Activated naive CD8-positive, alpha-beta T cell treated with anti-CD3 and anti-CD28 coated beads, Interleukin-2, amount 50 U/mL, for 24 hours (primary cell): ENCODE measurements around the gene AMACR.

ENCODE experiments used
- ATAC-seq: fragments of 150-1000 bp; cut with Tn5 transposase; one replicate; pipeline ENCODE4 v1.10.0; 2021
- DNase-seq: peaks from one replicate; pipeline ENCODE4 v3.0.0; 2021
- H3K27ac Mint-ChIP-seq: one replicate; pipeline ENCODE4 v1.8.0; 2021; ENCODE audit warnings: mild to moderate bottlenecking, mixed read lengths
- H3K27me3 Mint-ChIP-seq: one replicate; pipeline ENCODE4 v1.8.0; 2021; ENCODE audit warnings: mixed read lengths
- H3K36me3 Mint-ChIP-seq: one replicate; pipeline ENCODE4 v1.8.0; 2021; ENCODE audit warnings: low read depth, mixed read lengths
- H3K4me1 Mint-ChIP-seq: one replicate; pipeline ENCODE4 v1.8.0; 2021; ENCODE audit warnings: mixed read lengths
- H3K4me3 Mint-ChIP-seq: one replicate; pipeline ENCODE4 v1.8.0; 2021; ENCODE audit warnings: mild to moderate bottlenecking, moderate library complexity, mixed read lengths
- H3K9me3 Mint-ChIP-seq: one replicate; pipeline ENCODE4 v1.8.0; 2021; ENCODE audit warnings: mixed read lengths

AMACR gene

DNA sequence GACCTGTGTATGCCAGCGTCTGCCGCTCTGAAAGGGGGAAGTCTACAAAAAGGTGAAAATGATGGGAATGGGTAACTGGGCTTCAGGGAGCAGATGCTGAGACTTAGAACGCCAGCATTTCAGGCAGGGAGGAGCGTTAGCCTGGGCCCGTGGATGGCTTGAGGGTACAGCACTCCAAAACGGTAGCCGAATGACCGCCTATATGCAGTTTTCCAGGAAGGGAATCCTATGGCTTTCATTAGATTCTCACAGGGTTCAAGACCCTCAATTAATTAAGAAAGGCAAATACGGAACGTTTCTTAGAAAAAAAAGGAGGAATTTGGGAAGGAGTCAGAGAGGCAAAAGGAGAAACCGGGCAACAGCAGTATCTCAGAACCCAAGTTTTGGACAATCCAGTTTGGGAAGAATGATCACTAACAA, 639 bp downstream of the AMACR start:
- ATAC-seq = no peak
- DNase-seq = no peak
- H3K4me1 Mint-ChIP-seq = peaks cover 38% of the 10 kb centered on the region
- no peaks in the 10 kb centered on the region for H3K27me3 Mint-ChIP-seq
- peak overlapping the region; percentile 81 for H3K27ac Mint-ChIP-seq
- no peaks in the 10 kb centered on the region for H3K9me3 Mint-ChIP-seq
- H3K4me3 Mint-ChIP-seq = peak overlapping the region; percentile 82
- peaks cover 7% of the 10 kb centered on the region for H3K36me3 Mint-ChIP-seq

DNA sequence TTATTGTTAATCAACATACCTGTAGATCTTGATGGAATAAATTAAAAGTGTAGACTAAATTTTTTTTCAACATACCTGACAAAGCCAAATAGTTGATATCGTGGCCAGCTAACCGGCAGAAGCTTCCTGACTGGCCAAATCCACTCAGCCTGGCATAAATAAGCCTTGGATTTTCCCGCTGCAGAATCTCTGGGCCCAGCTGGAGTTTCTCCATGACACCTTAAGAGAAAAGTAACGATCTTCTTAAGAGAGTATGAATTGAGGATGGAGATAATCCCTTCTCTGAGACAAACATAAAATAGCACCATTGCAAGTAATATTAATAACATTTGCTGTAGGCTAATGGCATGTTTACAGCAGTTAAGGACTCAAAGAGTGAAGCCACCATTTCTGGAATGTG, 2.2 kb downstream of the AMACR start:
- Mint-ChIP-seq H3K27ac (no peak overlapping the region), H3K9me3 (no peaks in the 10 kb centered on the region), H3K36me3 (peaks cover 7% of the 10 kb centered on the region), H3K27me3 (no peaks in the 10 kb centered on the region), H3K4me3 (no peak overlapping the region), H3K4me1 (peaks cover 38% of the 10 kb centered on the region)
- DNase-seq (no peak), ATAC-seq (no peak)

DNA sequence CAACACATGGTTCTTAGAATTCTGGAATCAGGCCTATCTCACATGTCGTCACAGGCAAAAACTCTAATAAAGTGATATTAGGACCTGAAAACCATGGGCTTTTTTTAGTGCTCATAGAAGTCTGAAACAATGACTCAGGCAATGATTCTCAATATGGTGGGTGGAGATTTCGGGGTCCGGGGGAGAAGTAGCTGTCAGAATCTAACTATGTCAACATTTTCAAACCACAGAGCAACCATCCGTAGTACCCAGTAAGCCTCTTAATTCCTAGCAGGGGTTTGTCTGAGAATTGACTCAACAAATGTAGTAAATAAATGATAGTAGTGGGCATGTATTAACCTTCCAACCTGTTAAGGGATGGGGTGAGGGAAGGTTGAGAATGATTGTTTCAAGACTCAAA, 2.6 kb downstream of the AMACR start:
- peaks cover 7% of the 10 kb centered on the region for H3K36me3 Mint-ChIP-seq
- H3K4me3 Mint-ChIP-seq = no peak overlapping the region
- H3K4me1 Mint-ChIP-seq = peaks cover 38% of the 10 kb centered on the region
- DNase-seq (no peak), ATAC-seq (peak; percentile 11)
- H3K27ac Mint-ChIP-seq = no peak overlapping the region
- no peaks in the 10 kb centered on the region for H3K27me3 Mint-ChIP-seq
- no peaks in the 10 kb centered on the region for H3K9me3 Mint-ChIP-seq

DNA sequence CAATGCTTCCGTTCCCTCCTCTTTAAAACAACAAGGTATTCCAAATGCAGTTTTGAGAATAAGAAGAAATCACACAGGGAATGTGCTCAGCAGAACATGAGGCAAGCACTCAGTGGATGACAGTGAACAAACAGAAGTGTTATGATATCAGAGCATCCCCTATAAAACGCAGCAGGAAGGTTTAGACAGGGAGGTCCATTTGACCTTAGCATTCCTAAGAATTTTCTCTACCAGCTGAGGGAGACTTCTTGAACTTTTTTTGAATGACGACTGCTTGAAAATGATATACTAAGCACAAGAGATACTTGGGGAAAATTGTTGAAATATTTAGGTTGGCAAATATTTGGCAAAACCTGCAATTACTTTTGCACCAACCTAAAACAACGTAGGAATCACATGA, 3.9 kb downstream of the AMACR start:
- peaks cover 6% of the 10 kb centered on the region for H3K36me3 Mint-ChIP-seq
- no peak for DNase-seq
- no peaks in the 10 kb centered on the region for H3K9me3 Mint-ChIP-seq
- peaks cover 31% of the 10 kb centered on the region for H3K4me1 Mint-ChIP-seq
- H3K4me3 Mint-ChIP-seq = no peak overlapping the region
- ATAC-seq = no peak
- no peaks in the 10 kb centered on the region for H3K27me3 Mint-ChIP-seq
- H3K27ac Mint-ChIP-seq = no peak overlapping the region

DNA sequence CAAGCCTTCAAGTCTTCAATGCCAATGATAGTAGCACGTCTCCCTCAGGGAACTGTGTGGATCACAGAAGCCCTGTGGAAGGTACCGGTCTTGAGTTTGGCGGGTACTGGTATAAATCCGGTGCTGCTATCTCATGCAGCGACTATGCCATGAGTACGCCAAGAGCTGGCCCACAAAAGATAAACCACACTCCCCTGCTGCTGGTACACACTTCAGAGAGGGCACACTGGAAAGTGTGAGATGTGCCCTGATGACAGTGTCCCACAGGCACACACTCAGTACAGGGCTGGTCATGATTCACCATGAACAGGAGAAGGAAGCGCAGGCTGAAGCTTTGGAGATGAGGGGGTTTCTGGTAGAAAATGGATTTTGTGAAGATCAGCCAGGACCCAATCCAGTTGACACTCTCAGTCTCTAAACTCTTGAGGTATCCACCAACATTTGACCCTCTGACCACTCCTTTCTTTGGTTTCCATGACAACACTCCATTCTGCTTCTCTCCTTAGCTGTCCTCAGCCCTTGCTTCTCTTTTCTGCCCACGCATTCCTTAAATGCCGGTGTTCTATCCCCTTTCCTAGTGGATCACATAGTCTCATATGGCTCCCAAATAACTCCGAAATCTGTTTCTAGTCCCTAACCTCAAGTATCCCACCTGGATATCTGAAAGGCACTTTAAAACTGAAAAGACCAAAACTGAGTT, 5.1 kb downstream of the AMACR start:
- peaks cover 23% of the 10 kb centered on the region for H3K4me1 Mint-ChIP-seq
- no peak for DNase-seq
- H3K9me3 Mint-ChIP-seq = no peaks in the 10 kb centered on the region
- no peak overlapping the region for H3K4me3 Mint-ChIP-seq
- peak; percentile 54 for ATAC-seq
- no peak overlapping the region for H3K27ac Mint-ChIP-seq
- peaks cover 8% of the 10 kb centered on the region for H3K36me3 Mint-ChIP-seq
- no peaks in the 10 kb centered on the region for H3K27me3 Mint-ChIP-seq

DNA sequence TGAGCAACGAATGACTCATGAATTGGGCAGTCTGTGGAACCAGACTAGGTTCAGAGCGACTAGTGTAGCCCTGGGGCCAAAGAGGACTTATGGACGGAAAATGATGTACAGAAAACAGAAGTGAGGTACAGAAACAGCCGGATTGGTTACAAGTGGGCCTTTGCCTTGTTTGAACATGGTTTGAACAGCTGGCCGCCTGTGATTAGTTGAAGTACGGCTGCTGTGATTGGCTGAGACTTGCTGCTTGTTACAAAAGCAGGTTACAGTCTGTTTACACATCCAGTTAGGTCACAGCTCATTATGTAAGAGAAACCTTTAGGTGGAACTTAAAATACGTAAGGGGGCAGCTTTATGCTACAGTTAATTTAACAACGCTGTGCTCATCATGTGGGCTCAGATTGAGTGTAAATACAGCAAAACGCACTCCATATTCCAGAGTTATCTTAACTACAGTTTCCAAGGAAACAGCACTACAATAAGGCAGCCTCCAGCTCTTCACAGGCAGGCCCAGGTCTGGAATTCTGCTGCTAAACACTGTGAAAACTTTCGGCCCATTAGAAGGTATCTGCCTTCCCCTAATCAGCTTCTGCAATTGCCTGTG, 6.5 kb downstream of the AMACR start:
- no peaks in the 10 kb centered on the region for H3K27me3 Mint-ChIP-seq
- H3K9me3 Mint-ChIP-seq = no peaks in the 10 kb centered on the region
- peaks cover 8% of the 10 kb centered on the region for H3K36me3 Mint-ChIP-seq
- DNase-seq (no peak), ATAC-seq (no peak)
- peaks cover 16% of the 10 kb centered on the region for H3K4me1 Mint-ChIP-seq
- H3K27ac Mint-ChIP-seq = no peak overlapping the region
- no peak overlapping the region for H3K4me3 Mint-ChIP-seq

DNA sequence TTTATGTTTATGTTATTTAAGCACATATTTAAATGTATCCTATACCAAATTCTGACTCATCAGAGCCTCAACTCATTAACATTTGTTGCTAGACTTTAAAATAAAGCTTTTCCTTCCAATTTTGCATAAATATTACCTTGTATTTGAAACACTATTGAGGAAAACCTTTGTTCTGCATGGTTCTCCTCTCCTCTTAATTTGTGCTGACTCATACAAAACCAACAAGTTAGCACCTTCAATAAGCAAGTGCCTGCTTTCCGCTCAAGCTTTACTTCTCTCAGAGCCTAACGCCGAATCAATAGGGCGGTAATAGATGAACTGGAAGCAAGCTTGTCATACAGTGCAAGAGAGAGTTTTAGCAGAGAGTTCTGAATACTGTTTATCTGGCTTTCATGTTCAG, 7.9 kb downstream of the AMACR start:
- Mint-ChIP-seq H3K27me3 (no peaks in the 10 kb centered on the region), H3K4me1 (peaks cover 8% of the 10 kb centered on the region), H3K27ac (peak overlapping the region; percentile 30), H3K4me3 (no peak overlapping the region), H3K36me3 (peaks cover 8% of the 10 kb centered on the region), H3K9me3 (no peaks in the 10 kb centered on the region)
- DNase-seq = no peak
- no peak for ATAC-seq

DNA sequence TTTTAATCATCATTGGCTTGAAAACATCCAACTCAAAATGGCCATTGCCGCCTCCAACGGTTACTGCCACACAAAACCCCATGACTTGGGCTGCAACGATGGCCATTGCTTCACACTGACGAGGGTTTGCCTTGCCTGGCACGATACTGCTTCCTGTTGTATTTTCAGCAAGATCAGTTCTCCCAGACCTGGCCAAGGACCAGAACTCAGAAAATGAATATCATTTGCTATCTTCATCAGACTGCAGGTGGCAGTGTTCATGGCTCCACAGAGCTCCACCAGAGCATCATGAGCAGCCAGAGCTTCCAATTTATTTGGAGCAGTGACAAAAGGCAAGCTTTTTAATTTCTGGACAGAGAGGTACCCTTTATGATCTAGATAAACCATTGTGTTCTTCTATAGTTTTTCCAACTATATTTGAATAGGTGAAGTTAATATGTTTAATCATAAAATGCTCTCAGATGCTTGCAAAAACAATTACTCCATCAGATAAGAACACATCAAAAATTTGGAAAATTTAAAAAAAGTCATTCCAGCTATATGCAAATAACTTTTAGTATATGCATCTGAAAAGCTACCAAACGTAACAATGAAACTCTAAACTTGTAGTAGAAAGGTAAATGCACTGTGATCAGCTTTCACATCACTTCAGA, 10.4 kb downstream of the AMACR start:
- no peaks in the 10 kb centered on the region for H3K9me3 Mint-ChIP-seq
- H3K4me3 Mint-ChIP-seq = no peak overlapping the region
- H3K36me3 Mint-ChIP-seq = peaks cover 2% of the 10 kb centered on the region
- no peaks in the 10 kb centered on the region for H3K27me3 Mint-ChIP-seq
- no peak overlapping the region for H3K27ac Mint-ChIP-seq
- peaks cover 7% of the 10 kb centered on the region for H3K4me1 Mint-ChIP-seq
- peak; percentile 16 for DNase-seq
- peak; percentile 80 for ATAC-seq

DNA sequence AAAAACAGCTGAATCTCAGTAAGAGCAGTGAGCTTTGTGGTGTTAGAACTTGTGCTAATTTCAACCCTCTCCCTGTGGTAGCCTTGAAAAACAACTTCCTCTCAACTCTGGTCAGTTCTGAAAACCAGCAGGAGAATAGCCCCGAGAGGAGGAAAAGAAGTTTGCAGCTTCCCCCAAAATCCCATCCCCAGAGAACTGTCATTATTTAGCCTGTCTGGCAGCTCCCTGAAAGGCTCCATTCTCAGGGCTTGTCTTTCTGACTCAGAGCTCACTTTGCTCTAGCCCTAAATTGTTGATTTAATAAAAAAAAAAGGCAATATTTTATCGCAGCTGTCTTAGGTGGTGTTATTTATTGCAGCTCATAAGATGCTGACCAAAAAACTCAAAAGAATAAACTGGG, 12.0 kb downstream of the AMACR start:
- Mint-ChIP-seq H3K4me1 (peaks cover 6% of the 10 kb centered on the region), H3K27ac (no peak overlapping the region), H3K27me3 (no peaks in the 10 kb centered on the region), H3K9me3 (no peaks in the 10 kb centered on the region), H3K36me3 (peaks cover 2% of the 10 kb centered on the region), H3K4me3 (no peak overlapping the region)
- ATAC-seq (no peak), DNase-seq (no peak)

DNA sequence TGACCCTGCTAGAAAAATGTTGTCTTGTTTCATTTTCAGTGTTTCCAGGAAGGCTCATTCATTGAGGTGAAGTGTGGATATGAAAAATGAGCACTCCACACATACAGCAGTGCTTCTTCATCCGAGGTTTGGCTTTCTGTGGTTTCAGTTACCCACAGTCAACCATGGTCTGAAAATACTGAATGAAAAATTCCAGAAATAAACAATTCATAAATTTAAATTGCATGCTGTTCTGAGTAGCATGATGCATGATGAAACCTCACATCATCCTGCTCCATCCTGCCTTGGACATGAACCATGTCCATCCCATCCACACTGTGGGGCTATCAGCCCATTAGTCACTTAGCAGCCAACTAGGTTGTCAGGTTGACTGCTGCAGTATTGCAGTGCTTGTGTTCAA, 13.0 kb downstream of the AMACR start:
- no peaks in the 10 kb centered on the region for H3K27me3 Mint-ChIP-seq
- no peaks in the 10 kb centered on the region for H3K9me3 Mint-ChIP-seq
- no peak overlapping the region for H3K4me3 Mint-ChIP-seq
- peak overlapping the region; percentile 10 for H3K27ac Mint-ChIP-seq
- ATAC-seq (peak; percentile 56), DNase-seq (no peak)
- peaks cover 6% of the 10 kb centered on the region for H3K4me1 Mint-ChIP-seq
- H3K36me3 Mint-ChIP-seq = peaks cover 2% of the 10 kb centered on the region

DNA sequence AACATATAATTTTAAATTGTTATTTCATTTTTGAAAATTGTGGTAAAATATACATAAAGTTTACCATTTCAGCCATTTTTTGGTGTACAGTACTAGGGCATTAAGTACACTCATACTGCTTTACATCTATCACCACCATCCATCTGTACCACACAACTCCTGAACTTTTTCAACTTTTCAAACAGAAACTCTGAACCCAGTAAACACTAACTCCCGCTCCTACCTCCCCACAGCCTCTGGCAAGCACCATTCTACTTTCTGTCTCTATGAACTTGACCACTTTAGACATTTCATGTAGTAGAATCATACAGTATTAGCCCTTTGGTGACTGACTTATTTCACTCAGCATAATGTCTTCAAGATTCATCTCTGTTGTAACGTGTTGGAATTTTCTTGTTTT, 15.0 kb downstream of the AMACR start:
- H3K9me3 Mint-ChIP-seq = no peaks in the 10 kb centered on the region
- no peaks in the 10 kb centered on the region for H3K27me3 Mint-ChIP-seq
- peaks cover 13% of the 10 kb centered on the region for H3K36me3 Mint-ChIP-seq
- no peak for DNase-seq
- H3K4me1 Mint-ChIP-seq = peaks cover 6% of the 10 kb centered on the region
- H3K4me3 Mint-ChIP-seq = no peak overlapping the region
- ATAC-seq = no peak
- no peak overlapping the region for H3K27ac Mint-ChIP-seq

DNA sequence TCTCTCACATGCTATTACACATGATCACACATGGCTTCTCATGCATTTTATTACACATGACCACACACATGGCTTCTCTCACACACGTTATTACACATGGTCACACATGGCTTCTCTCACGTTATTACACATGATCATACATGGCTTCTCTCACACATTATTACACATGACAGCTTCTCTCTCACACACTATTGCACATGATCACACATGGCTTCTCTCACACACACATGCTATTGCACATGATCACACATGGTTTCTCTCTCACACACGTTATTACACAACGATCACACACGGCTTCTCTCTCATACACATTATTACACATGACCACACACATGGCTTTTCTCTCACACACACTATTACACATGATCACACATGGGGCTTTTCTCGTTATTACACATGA, 22.4 kb downstream of the AMACR start:
- Mint-ChIP-seq H3K27me3 (no peaks in the 10 kb centered on the region), H3K9me3 (no peaks in the 10 kb centered on the region), H3K4me1 (no peaks in the 10 kb centered on the region), H3K36me3 (peaks cover 14% of the 10 kb centered on the region), H3K4me3 (no peak overlapping the region), H3K27ac (no peak overlapping the region)
- DNase-seq = no peak
- no peak for ATAC-seq

DNA sequence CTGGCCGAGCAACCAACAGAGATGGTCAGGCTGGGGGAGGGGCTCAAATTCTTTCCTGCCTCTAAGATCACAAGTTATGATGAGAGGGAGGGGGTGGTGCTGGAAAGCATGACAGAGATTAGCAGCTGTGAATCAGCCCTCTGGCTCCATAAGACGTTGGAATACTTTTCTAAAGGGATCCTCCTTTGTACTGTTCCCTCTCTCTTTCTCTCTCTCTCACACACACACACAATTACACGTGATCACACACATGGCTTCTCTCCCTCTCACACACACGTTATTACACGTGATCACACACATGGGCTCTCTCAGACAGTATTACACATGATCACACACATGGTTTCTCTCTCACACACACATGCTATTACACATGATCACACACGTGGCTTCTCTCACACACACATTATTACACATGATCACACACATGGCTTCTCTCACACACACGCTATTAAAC, 23.2 kb downstream of the AMACR start, which contains the start of gene SLC45A2:
Gene SLC45A2, minus strand, starts transcription at position 23 of the 454 bp plus-strand sequence. CDS start 110 bp downstream, outside the sequence.
- Mint-ChIP-seq H3K9me3 (no peaks in the 10 kb centered on the region), H3K36me3 (peaks cover 14% of the 10 kb centered on the region), H3K27ac (no peak within 1 kb of the TSS), H3K27me3 (no peaks in the 10 kb centered on the region), H3K4me1 (no peaks in the 10 kb centered on the region), H3K4me3 (no peak within 1 kb of the TSS)
- DNase-seq = no peak
- no peak for ATAC-seq

DNA sequence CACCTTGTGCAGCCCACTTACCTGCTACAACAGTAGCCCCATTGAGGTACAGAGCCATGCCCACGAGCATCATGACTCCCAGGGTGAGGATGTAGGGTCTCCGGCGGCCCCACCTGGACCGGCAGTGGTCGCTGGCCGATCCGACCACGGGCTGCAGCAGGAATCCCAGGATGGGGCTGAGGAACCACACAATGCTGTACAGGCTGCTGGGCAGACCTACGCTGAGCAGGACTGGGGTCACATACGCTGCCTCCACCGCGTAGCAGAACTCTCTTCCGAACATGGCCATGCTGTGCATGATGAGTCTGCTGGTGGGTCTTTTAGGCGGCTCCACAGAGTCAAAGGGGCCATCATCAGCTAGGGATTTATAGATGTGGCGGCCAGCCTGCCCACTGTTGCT, 23.7 kb downstream of the AMACR start:
- Mint-ChIP-seq H3K9me3 (no peaks in the 10 kb centered on the region), H3K4me3 (no peak overlapping the region), H3K27me3 (no peaks in the 10 kb centered on the region), H3K27ac (no peak overlapping the region), H3K4me1 (no peaks in the 10 kb centered on the region), H3K36me3 (peaks cover 11% of the 10 kb centered on the region)
- ATAC-seq (no peak), DNase-seq (no peak)
